ENCODE measurements around the gene RPS6KA2. TPM values are rescaled to one million over a fixed set of nuclear protein-coding genes. Genes with fewer than 3 reads are reported as not detected.
"Not testable (repeated sequence)": the region's sequence is repeated elsewhere in the genome, so short reads cannot be mapped to it uniquely, and the experiment has no call there.

RPS6KA2 gene
- total and polyA plus RNA-seq, 4 donors: 23.8 to 34.6 (median 31.6) TPM

DNA sequence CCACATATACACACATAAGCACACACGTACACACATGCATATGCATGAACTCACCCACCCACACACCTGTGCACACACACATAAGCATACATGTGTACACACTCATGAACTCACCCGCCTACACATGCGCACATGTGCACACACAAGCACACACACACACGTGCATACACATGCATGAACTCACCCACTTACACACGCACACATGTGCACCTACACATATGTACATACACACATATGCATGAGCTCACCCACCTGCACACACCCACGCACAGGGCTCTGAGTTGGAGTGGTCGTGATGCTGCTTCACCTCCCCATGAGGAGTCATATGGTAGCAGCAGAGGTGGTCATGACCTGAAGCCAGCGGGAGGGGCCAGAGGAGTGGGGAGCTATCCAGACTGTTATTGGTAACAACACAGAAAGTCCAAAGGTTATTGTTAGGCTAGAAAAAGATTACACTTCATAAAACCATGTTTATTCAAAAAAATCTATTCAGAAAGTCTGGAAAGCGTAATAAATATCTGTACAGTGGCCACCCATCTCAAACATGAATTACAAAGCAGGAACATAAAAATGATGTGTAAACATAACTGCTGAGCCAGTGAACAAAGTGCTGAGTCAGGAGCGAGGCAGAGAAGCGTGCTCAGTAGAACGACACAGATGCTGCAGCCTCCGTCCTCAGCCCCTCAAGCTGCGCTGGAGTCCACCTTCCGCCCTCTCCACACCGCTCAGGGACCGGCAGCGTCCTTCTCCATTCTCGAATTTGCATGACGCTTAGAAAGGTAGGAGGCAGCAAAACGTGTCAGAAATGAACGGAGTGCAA lies 217.9 kb downstream of the RPS6KA2 start:
- no peaks in the 10 kb centered on the region for H3K9me3 ChIP-seq (ENCODE audit: control insufficient read depth, insufficient read depth, low read length)

DNA sequence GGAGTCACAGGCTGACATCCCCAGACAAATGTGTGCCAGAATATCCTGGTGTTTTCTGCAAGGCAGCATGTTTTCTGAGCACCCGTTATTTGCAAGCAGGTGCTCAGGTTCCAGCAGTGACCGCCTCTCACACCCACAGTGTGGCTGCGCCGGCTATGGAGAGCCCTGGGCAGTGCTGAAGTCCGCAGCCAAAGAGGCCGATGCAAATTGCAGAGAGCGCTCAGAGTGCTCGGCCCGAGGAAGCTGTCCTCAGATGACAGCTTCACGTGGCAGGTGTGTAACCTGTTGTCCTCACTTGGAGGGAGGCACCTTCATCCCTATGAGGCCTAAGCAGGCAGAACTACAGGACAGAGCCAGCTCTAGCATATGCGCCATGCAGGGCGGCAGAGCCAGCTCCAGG lies 220.9 kb downstream of the RPS6KA2 start:
- Histone ChIP-seq H3K27ac (ENCODE audit: low read depth, low read length) (no peak overlapping the region), H3K4me1 (ENCODE audit: control insufficient read depth, insufficient read depth, low read length) (no peaks in the 10 kb centered on the region), H3K36me3 (ENCODE audit: control insufficient read depth, insufficient read depth, low read length) (peaks cover 4% of the 10 kb centered on the region), H3K4me3 (ENCODE audit: low read depth, low read length) (no peak overlapping the region), H3K27me3 (ENCODE audit: control insufficient read depth, insufficient read depth, low read length) (no peaks in the 10 kb centered on the region), H3K9me3 (ENCODE audit: control insufficient read depth, insufficient read depth, low read length) (no peaks in the 10 kb centered on the region)
- DNase-seq (ENCODE audit: low read depth in 4 of 6, low spot score in 6 of 6): no peak
- WGBS (ENCODE audit: insufficient coverage): 82% methylated on average over 12 of the region's 12 CpGs

More for the DNA sequence above, 217.9 kb downstream of the RPS6KA2 start:
- WGBS (ENCODE audit: insufficient coverage): 82% methylated on average over 12 of the region's 22 CpGs
- Histone ChIP-seq H3K27me3 (ENCODE audit: control insufficient read depth, insufficient read depth, low read length) (no peaks in the 10 kb centered on the region), H3K4me1 (ENCODE audit: control insufficient read depth, insufficient read depth, low read length) (no peaks in the 10 kb centered on the region), H3K36me3 (ENCODE audit: control insufficient read depth, insufficient read depth, low read length) (peaks cover 30% of the 10 kb centered on the region), H3K4me3 (ENCODE audit: low read depth, low read length) (no peak overlapping the region), H3K27ac (ENCODE audit: low read depth, low read length) (no peak overlapping the region)
- DNase-seq (ENCODE audit: low read depth in 4 of 6, low spot score in 6 of 6): peak in 1 of 6 donors; percentile 46

DNA sequence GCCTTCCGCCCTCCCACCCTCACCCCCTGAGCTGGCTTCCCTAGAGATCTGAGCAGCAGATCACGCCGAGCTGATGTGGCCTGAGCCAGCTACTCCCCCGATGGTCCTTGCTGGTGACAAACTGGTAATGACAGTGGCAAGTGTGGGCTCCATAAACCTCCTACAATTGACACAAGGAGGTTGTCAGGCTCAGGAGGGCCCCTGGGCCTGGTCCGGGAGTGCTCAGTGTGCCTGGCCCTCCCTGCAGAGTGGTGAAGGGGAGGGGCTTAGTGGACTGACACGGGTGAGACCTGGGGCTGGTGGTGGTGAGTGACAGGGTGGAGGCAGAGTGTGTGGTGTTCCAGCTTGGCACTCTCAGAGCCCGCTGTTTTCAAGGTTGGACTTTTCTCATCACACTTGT lies 221.7 kb downstream of the RPS6KA2 start:
- H3K27ac ChIP-seq (ENCODE audit: low read depth, low read length): no peak overlapping the region
- no peaks in the 10 kb centered on the region for H3K27me3 ChIP-seq (ENCODE audit: control insufficient read depth, insufficient read depth, low read length)
- peaks cover 6% of the 10 kb centered on the region for H3K4me1 ChIP-seq (ENCODE audit: control insufficient read depth, insufficient read depth, low read length)
- no peak for DNase-seq (ENCODE audit: low read depth in 4 of 6, low spot score in 6 of 6)
- H3K9me3 ChIP-seq (ENCODE audit: control insufficient read depth, insufficient read depth, low read length): no peaks in the 10 kb centered on the region
- WGBS (ENCODE audit: insufficient coverage): 72% methylated on average over 6 of the region's 7 CpGs
- no peak overlapping the region for H3K4me3 ChIP-seq (ENCODE audit: low read depth, low read length)
- H3K36me3 ChIP-seq (ENCODE audit: control insufficient read depth, insufficient read depth, low read length): peaks cover 2% of the 10 kb centered on the region

DNA sequence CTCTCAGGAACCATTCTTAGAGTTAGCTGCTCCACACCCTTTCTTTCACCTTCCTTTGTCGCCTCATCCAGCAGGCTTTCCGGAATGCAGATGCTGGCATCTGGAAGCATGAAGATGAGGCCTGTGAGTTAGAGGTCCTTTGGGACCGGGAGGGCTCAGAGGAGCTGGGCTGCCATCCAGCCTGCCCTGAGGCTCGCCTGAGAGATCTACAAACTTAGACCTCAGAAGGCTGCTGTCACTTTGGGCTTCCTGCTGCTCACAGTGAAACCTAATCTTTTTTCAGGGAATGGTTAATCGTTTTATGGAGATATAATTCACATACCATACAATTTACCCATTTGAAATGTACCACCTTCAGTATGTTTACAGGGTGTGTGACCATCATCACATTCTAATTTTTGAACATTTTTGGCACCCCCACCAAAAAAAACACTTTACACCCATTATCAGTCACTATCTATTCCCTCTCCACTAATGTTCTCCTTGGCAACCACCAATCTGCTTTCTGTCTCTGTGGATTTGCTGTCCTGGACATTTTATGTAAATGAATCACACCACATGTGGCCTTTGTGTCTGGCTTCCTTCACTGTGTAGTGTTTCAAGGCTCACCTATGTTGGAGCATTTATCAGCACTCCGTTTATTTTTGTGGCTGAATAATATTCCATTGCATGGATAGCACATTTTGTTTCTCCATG lies 224.3 kb downstream of the RPS6KA2 start:
- Histone ChIP-seq H3K27me3 (ENCODE audit: control insufficient read depth, insufficient read depth, low read length) (no peaks in the 10 kb centered on the region), H3K9me3 (ENCODE audit: control insufficient read depth, insufficient read depth, low read length) (no peaks in the 10 kb centered on the region), H3K36me3 (ENCODE audit: control insufficient read depth, insufficient read depth, low read length) (no peaks in the 10 kb centered on the region), H3K4me1 (ENCODE audit: control insufficient read depth, insufficient read depth, low read length) (peaks cover 6% of the 10 kb centered on the region), H3K4me3 (ENCODE audit: low read depth, low read length) (no peak overlapping the region), H3K27ac (ENCODE audit: low read depth, low read length) (no peak overlapping the region)
- 52% methylated on average over 4 of the region's 6 CpGs for WGBS (ENCODE audit: insufficient coverage)
- peak in 1 of 6 donors; percentile 10 for DNase-seq (ENCODE audit: low read depth in 4 of 6, low spot score in 6 of 6)

DNA sequence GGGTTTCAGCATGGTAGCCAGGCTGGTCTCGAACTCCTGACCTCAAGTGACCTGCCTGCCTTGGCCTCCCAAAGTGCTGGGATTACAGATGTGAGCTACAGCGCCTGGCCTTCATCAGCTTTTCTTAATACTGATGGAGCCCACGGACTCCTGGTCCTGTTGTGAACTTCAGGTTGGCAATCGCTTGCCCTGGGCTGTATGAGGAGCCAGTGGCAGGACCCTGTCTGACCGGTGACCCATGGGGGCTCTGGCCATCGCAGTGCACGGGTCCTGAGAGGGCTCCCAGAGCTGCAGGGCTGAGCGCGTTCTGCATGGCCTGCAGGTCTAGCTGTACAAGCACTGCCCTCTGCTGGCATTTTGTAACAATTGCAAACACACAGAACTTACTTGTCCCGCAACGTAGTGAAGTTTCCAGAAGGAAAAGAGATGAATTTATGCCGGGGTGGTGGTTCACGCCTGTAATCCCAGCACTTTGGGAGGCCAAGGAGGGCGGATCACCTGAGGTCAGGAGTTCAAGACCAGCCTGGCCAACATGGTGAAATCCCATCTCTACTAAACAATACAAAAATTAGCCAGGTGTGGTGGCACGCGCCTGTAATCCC lies 226.3 kb downstream of the RPS6KA2 start:
- H3K27ac ChIP-seq (ENCODE audit: low read depth, low read length); H3K27me3 ChIP-seq (ENCODE audit: control insufficient read depth, insufficient read depth, low read length); H3K4me3 ChIP-seq (ENCODE audit: low read depth, low read length); H3K9me3 ChIP-seq (ENCODE audit: control insufficient read depth, insufficient read depth, low read length); H3K4me1 ChIP-seq (ENCODE audit: control insufficient read depth, insufficient read depth, low read length); H3K36me3 ChIP-seq (ENCODE audit: control insufficient read depth, insufficient read depth, low read length): not testable (repeated sequence)
- WGBS (ENCODE audit: insufficient coverage): 30% methylated on average over 14 of the region's 16 CpGs
- DNase-seq (ENCODE audit: low read depth in 4 of 6, low spot score in 6 of 6): peak in 2 of 6 donors; percentile 87 to 90

DNA sequence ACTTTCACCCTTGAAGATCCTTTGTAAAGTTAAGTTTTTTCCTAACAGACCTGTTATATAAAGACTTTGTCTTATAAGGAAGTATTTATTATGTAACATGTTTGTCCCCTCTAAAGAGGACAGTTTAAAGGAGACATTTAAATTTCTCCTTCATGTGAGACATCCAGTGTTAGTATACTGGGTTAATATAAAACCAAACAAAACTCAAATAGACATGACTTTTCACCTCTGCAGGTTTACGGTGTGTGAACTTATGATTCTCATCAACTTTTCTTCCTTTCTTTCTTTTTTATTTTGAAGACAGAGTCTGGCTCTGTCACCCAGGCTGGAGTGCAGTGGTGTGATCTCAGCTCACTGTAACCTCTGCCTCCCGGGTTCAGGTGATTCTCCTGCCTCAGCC lies 226.9 kb downstream of the RPS6KA2 start:
- Histone ChIP-seq H3K9me3 (ENCODE audit: control insufficient read depth, insufficient read depth, low read length) (no peaks in the 10 kb centered on the region), H3K27ac (ENCODE audit: low read depth, low read length) (no peak overlapping the region), H3K27me3 (ENCODE audit: control insufficient read depth, insufficient read depth, low read length) (no peaks in the 10 kb centered on the region), H3K4me1 (ENCODE audit: control insufficient read depth, insufficient read depth, low read length) (peaks cover 6% of the 10 kb centered on the region), H3K4me3 (ENCODE audit: low read depth, low read length) (no peak overlapping the region), H3K36me3 (ENCODE audit: control insufficient read depth, insufficient read depth, low read length) (no peaks in the 10 kb centered on the region)
- 100% methylated on average over 1 of the region's 2 CpGs for whole genome bisulfite sequencing (ENCODE audit: insufficient coverage)
- no peak for DNase-seq (ENCODE audit: low read depth in 4 of 6, low spot score in 6 of 6)

DNA sequence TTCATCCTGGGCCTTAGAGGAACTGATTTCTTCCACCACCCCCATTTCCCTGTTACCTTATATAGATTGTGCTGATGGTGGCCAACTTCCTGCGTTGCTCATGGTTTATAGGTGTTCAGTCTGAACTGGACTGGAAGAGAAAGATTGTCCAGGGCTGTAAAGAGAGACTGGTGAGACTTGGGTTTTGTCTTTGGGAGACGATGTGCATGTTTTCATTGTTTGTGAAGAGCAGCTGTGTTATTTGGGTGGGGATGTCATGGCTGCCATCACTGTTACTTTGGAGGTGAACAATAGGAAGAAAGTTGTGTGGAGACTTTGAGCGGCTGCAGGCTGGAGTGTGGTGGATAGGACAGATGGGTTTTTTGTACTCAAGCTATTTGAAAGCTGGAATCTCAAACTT lies 228.7 kb downstream of the RPS6KA2 start:
- H3K4me3 ChIP-seq (ENCODE audit: low read depth, low read length): no peak overlapping the region
- peaks cover 2% of the 10 kb centered on the region for H3K27me3 ChIP-seq (ENCODE audit: control insufficient read depth, insufficient read depth, low read length)
- WGBS (ENCODE audit: insufficient coverage): 69% methylated on average over 3 of the region's 3 CpGs
- H3K9me3 ChIP-seq (ENCODE audit: control insufficient read depth, insufficient read depth, low read length): no peaks in the 10 kb centered on the region
- no peak overlapping the region for H3K27ac ChIP-seq (ENCODE audit: low read depth, low read length)
- DNase-seq (ENCODE audit: low read depth in 4 of 6, low spot score in 6 of 6): no peak
- peaks cover 6% of the 10 kb centered on the region for H3K4me1 ChIP-seq (ENCODE audit: control insufficient read depth, insufficient read depth, low read length)
- no peaks in the 10 kb centered on the region for H3K36me3 ChIP-seq (ENCODE audit: control insufficient read depth, insufficient read depth, low read length)

DNA sequence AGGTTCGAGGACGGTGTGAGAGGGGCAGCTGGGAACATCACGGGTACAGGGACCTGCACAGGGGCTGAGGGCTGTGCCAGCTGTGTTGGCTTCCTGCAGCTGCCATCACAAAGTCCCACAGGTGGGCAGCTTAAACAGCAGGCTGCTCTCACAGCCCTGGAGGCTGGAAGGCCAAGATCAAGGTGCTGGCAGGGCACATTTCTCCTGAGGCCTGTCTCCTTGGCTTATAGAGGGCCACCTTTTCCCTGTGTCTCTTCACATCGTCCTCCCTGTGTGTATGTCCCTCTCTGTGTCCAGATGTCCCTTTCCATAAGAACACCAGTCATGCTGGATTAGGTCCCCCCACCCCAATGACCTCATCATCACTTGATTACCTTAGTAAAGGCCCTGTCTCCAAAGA lies 229.2 kb downstream of the RPS6KA2 start:
- Histone ChIP-seq H3K36me3 (ENCODE audit: control insufficient read depth, insufficient read depth, low read length) (no peaks in the 10 kb centered on the region), H3K4me1 (ENCODE audit: control insufficient read depth, insufficient read depth, low read length) (peaks cover 6% of the 10 kb centered on the region), H3K9me3 (ENCODE audit: control insufficient read depth, insufficient read depth, low read length) (no peaks in the 10 kb centered on the region), H3K27me3 (ENCODE audit: control insufficient read depth, insufficient read depth, low read length) (peaks cover 2% of the 10 kb centered on the region), H3K27ac (ENCODE audit: low read depth, low read length) (no peak overlapping the region), H3K4me3 (ENCODE audit: low read depth, low read length) (no peak overlapping the region)
- WGBS (ENCODE audit: insufficient coverage): 98% methylated on average over 3 of the region's 4 CpGs
- DNase-seq (ENCODE audit: low read depth in 4 of 6, low spot score in 6 of 6): no peak

DNA sequence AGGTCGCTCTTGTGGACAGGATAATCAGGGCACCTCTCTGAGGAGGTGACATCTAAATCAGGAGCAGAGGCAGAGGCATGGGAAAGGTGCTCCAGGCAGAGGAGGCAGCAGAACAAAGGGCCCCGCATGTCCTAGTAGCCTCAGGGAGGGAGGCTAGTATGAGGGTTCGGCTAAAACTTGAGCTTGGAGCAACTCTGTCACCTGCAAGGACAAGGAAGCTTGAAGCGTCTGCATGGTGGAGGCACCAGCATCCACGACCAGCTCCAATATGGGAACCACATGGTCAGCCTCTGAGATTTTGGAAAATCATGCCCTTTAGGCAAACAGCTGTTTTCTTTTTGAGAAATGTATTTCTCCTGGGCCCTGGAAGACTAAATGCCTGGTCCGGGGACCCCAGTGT lies 231.3 kb downstream of the RPS6KA2 start:
- H3K9me3 ChIP-seq (ENCODE audit: control insufficient read depth, insufficient read depth, low read length): no peaks in the 10 kb centered on the region
- H3K4me3 ChIP-seq (ENCODE audit: low read depth, low read length): no peak overlapping the region
- 96% methylated on average over 6 of the region's 6 CpGs for WGBS (ENCODE audit: insufficient coverage)
- H3K27me3 ChIP-seq (ENCODE audit: control insufficient read depth, insufficient read depth, low read length): peaks cover 2% of the 10 kb centered on the region
- H3K4me1 ChIP-seq (ENCODE audit: control insufficient read depth, insufficient read depth, low read length): peaks cover 4% of the 10 kb centered on the region
- DNase-seq (ENCODE audit: low read depth in 4 of 6, low spot score in 6 of 6): no peak
- H3K27ac ChIP-seq (ENCODE audit: low read depth, low read length): no peak overlapping the region
- no peaks in the 10 kb centered on the region for H3K36me3 ChIP-seq (ENCODE audit: control insufficient read depth, insufficient read depth, low read length)

Data from spinal cord (tissue), 10 donors.